GM18907 (cell line): ENCODE data around the gene SAMD3.
"Not testable (repeated sequence)": the region's sequence is repeated elsewhere in the genome, so short reads cannot be mapped to it uniquely, and the experiment has no call there.

ENCODE experiments used
- ATAC-seq: cut with Tn5 transposase; IDR thresholded peaks from one replicate; pipeline ENCODE4 v1.9.1; 2021; ENCODE audit warnings: mild to moderate bottlenecking, moderate library complexity; ENCODE audit not compliant: unreplicated experiment

The SAMD3 gene

GRCh38 chr6:130138116-130138908 is 84.4 kb downstream of the SAMD3 start:
- peak; percentile 77 for ATAC-seq

DNA sequence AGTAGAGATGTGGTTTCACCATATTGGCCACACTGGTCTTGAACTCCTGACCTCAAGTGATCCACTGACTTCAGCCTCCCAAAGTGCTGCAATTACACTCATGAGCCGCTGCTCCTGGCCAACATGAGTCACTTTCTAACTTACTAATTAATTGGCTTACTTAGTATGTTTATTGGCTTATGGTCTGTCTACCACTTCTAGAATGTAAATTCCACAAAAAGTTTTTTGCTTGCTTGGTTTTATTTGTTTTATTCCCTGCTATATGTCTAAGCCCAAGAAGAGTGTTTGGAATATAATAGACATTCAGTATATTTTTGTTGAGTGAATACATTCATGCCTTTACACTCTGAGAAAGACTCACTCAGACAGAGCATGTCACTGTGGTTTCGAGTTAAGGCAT is 86.0 kb downstream of the SAMD3 start:
- ATAC-seq = no peak

DNA sequence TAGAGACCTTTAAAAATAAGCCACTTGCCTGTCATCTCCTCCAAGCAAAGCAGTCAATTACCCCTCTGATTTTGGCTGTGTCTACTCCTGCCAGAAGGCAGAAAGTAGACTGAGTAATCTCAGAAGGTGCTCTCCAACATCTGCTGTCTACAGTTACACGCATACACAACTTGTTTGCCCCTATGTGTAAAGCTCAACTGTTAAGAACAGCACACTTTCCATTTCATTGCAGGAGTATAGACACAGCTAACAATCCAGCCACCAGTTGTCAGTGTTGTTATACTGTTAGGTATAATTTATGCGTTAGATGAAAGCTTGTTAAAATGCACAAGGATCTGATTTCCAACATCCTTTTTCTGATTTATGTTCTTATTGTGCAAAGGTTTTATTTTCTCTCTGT is 88.2 kb downstream of the SAMD3 start:
- no peak for ATAC-seq

DNA sequence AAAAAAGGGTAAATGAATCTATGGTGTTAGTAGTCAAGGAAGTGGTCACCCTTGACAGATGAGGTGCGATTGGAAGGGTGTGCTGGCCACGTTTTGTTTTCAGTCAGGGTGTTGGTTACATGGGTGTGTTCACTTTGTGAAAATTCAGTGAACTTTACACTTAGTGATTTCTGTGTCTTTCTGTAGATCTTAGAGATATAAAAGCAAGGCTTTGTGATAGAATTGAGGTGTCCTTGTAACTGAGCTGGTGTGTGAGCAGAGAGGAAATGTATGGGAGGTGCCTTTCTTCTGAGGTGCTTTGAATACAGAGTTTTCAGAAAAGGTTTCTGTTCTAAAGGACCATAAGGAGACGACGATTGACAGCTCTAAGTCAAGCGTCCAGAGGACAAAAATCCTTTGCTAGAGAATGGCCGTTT is 90.5 kb downstream of the SAMD3 start:
- peak; percentile 84 for ATAC-seq

GRCh38 chr6:130129762-130130246 is 92.9 kb downstream of the SAMD3 start:
- ATAC-seq = no peak

DNA sequence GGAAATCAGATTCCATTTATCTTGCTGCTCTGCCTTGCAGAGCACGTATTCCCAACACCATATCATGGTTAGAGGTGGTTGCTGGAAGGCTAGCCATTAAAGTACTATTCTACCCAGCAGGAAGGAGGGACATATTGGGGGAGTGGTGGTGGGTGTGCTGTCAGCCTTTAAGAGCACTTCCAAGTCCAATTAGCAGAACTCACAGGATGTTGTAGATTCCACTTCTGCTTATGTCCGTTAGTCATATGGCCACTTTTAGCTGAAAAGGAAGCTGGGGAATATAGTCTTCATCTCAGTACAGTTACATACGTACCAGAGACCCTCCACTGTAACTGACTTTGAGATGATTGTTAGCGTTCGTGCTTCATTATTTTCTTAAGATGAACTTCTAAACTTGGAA is 94.4 kb downstream of the SAMD3 start:
- no peak for ATAC-seq

DNA sequence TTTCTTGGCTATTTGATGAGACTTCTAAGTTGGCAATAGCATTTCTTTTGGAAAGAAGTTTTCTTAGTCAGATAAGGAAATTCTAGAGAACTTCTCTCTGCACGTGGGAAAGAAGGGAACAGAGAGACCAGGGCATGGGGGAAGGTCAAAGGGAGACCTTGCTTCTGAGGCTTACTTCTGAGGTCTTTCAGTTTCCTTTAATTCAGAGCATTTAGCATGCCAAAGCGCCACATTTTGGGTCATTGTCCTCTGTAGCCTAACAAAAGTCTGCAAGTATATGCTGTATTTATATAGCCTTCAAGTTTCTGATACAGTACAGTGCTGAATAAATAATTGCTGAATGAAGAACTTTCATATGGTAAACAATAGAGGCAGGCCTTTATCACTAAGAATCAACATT is 95.6 kb downstream of the SAMD3 start:
- ATAC-seq = no peak

DNA sequence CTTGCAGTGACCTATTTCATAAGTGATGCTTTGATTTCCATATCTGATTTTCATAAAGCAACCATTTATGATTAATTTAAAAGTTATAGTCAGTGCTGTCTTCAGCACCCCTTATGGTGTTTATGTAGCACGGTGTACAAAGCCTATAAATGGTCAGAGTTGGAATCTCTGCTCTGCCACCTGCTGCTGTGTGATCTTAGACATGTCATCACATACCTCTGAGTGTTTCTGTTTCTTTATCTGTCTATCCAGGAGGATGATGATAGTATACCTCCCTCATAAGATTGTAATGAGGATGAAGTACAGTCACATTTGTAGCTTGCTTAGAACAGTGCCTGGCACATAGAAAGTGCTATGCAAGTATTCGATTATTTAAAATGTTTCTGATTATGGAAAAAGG is 100.5 kb downstream of the SAMD3 start:
- ATAC-seq = no peak

DNA sequence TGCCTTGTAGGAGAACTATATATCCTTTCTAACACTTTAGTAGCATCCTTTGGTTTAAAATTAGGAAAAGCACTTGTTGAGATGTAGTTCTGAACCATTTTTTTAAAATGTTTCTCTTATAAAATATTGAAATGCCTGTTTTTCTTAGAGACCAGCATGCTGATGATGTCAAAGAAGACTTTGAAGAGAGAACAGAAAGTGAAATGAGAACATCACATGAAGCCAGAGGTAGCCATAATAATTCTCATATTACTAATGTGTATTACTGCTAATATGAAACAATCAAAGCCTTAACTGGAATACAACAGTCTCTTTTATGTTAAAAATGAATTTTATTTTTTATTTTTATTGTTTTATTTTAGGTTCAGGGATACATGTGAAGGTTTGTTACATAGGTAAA is 102.0 kb downstream of the SAMD3 start:
- ATAC-seq = no peak

GRCh38 chr6:130119211-130119610 is 103.5 kb downstream of the SAMD3 start:
- no peak for ATAC-seq

GRCh38 chr6:130118236-130118635 is 104.5 kb downstream of the SAMD3 start:
- no peak for ATAC-seq

DNA sequence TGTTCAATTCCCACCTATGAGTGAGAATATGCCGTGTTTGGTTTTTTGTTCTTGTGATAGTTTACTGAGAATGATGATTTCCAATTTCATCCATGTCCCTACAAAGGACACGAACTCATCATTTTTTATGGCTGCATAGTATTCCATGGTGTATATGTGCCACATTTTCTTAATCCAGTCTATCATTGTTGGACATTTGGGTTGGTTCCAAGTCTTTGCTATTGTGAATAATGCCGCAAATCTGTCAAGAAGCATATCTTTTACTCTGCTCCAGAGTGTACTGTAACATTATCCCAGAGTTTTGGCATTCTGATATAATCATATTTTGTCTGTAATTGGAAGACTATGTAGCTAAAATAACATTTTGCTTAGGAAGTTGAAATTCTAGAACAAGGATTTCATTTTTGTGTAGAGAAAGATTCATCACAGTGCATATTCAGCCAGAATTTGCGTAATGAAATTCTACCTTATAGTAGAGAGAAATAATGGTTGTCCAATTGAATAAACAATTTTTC is 105.5 kb downstream of the SAMD3 start:
- ATAC-seq = not testable (repeated sequence)

GRCh38 chr6:130116273-130116672 is 106.5 kb downstream of the SAMD3 start:
- peak; percentile 48 for ATAC-seq

GRCh38 chr6:130115036-130115435 is 107.7 kb downstream of the SAMD3 start:
- ATAC-seq = peak; percentile 94

DNA sequence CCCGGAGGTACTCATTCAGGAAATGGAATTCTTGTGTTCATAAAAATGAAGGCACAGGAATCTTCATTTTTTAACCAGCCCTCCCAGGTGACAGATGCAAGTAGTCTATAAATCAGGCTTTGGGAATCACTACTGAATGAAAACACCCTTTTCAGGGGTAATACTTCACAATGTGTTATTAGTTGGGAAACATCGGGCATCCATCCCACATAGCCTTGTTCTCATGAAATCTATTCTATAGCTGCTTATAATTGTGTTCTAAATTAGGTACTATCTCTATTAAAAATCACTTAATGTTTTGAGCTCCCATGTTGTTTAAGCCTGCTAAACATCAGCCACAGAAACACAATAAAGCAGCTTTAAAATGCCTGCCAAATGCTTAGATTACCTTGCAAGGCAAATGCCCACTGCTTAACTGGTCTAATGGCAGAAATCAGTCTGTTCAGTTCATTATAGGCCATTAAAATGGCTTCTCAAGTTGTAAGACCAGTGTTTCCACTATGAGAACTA is 109.5 kb downstream of the SAMD3 start:
- ATAC-seq = no peak

DNA sequence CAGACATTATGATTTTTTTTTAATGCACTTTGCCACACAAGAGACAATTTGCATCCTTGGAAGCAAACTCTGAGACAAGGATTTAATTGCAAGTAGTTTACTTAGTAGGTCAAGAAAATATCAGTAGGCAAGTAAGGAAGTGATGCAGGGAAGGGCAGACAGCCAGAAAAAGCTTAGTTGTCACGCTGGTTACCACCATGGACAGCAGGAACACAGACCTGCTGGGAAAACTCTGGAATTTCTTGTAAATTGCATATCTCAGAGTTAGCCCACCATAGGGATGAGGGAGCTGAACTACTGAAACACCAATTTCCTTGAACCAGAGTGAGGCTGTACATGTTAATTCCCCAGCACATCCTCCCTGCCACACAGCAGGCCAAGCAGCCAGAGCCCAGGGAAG is 111.7 kb downstream of the SAMD3 start:
- no peak for ATAC-seq

DNA sequence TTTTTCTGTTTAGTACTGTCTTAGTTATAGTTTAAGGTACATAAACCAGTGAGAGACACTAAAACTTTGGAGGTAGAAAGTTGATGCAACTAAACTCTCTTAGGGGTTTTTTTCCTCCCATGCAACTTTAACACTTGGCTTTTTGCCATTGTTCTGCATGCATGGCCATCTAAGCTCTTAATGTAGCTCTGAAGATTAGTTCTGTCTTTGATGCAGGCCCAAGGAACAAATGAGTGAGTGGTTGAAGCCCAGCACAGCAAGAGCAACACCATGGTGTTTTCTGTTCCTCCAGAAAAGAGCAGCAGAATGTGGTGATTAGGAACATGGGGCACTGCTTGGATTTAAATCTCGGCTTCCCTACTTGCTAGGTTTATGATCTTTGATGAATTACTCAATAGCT is 115.0 kb downstream of the SAMD3 start:
- no peak for ATAC-seq

DNA sequence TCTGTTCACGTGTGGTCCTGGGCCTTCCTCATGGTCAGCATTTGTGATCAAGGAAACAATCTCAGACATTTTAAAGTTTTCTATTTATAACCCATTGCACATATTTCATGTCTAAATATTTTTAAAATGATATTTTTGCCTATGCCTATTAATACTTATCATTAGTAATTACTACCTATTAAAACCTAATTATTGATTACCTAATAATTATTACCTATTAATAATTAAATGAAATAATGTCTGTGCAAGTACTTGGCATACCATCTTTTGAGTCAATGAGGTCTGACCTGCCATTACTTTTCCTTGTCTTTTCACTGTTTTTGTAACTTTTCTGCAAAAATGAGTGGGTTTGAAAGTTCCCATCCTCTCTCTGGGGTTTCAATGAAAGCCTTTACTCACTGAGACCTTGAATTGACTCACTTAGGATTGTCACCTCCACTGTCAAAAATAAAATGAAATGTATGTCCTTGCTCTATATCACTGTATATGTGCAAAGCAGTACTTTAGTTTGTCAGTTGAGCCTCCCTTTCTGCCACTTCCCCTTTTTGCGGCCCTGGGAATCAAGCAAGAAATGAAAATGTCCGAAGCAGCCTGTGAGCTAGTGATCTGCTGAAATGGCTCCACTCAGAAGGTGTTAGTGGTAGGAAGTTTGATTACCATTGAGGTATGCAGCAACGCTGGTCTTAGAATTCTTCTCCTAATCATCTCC is 116.6 kb downstream of the SAMD3 start:
- peak; percentile 88 for ATAC-seq

DNA sequence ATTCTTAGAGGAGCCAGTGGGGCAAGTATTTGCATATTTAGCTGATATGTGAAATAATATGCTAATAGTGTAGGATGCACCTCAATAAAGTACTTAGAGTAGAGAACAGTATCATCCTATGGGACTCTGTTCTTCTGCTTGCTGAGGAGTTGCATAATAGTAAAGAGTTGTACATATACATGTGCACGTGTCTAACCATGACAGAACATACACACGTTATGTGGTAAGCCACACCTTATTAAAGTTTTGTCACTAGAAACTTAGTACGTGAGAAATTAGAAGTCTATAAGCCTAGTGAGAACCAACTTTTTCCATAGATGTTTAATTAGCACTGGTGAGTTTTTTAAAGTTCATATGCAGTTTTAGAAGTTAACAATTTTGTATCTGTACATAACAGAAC is 123.6 kb downstream of the SAMD3 start:
- ATAC-seq = no peak

GRCh38 chr6:130098317-130098716 is 124.4 kb downstream of the SAMD3 start:
- no peak for ATAC-seq
